ENCODE measurements around the gene TNK2. TPM values are rescaled to one million over a fixed set of nuclear protein-coding genes. Genes with fewer than 3 reads are reported as not detected.

TNK2 gene
- total and polyA plus RNA-seq, 2 donors (not counting 3 experiments of a cell fraction or from before 2014, with no cell fraction given) = 18.6 to 71.6 TPM

DNA sequence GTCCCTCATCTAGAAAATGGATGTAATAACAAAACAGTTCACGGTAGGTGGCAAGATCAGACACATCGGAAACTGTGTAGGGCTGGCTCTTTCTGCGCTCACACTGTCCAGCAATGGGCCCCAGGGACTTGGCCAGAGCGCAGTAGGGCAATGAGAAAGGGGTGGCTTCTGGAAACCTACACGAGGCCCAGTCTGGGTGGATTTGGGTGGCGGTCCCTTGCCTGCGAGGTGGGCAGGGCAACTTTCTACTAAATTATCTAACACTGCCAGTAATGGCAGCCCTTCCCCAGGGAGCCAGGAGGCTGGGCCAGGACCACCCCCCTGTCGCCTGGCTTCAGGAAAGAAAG, 2.1 kb upstream of the TNK2 start:
- dilution Hi-C loops (cut with MboI; ENCODE audit: extremely low pct_ligation_motif_present, low sequenced_read_pairs) = no loop called here
- H3K4me2 ChIP-seq (ENCODE audit: insufficient read depth, low read length) = no peak overlapping the region
- H3K79me2 ChIP-seq (ENCODE audit: control insufficient read depth, insufficient read depth, low read length) = no peaks in the 10 kb centered on the region
- FAIRE-seq (no peak), DNase-seq (ENCODE audit: low read depth, low spot score) (no peak)
- H3K9me1 ChIP-seq (replicated peaks; ENCODE audit: control insufficient read depth, extremely low read depth, insufficient read depth, low read length) = no peaks in the 10 kb centered on the region
- no peak overlapping the region for H3K27ac ChIP-seq (ENCODE audit: insufficient read depth, low read depth, low read length)
- CTCF ChIA-PET = interaction anchor here (1.3 to 6.7 kb wide), 6 partner anchors 15 to 61 kb away, joined by 8 to 147 read pairs (median 66); no protein-coding TSS in a partner anchor
- no peak overlapping the region for H3K4me3 ChIP-seq (replicated peaks in 1 of 3; ENCODE audit: insufficient read depth in 1 of 3, low read depth in 1 of 3, low read length in 3 of 3)
- no peak overlapping the region for H3K9ac ChIP-seq (replicated peaks; ENCODE audit: extremely low read depth, insufficient read depth, low read length)
- H3K4me1 ChIP-seq (ENCODE audit: control insufficient read depth, extremely low read depth, insufficient read depth, low read length) = no peaks in the 10 kb centered on the region
- TF ChIP-seq FOS (IDR thresholded peaks at IDR 0.05; ENCODE audit: borderline replicate concordance, insufficient read depth, low read length) = no peak
- no peak for TF ChIP-seq POLR2AphosphoS5 (IDR thresholded peaks at IDR 0.05; ENCODE audit: insufficient read depth, low read depth, low read length)
- TF ChIP-seq, protein P1, sequence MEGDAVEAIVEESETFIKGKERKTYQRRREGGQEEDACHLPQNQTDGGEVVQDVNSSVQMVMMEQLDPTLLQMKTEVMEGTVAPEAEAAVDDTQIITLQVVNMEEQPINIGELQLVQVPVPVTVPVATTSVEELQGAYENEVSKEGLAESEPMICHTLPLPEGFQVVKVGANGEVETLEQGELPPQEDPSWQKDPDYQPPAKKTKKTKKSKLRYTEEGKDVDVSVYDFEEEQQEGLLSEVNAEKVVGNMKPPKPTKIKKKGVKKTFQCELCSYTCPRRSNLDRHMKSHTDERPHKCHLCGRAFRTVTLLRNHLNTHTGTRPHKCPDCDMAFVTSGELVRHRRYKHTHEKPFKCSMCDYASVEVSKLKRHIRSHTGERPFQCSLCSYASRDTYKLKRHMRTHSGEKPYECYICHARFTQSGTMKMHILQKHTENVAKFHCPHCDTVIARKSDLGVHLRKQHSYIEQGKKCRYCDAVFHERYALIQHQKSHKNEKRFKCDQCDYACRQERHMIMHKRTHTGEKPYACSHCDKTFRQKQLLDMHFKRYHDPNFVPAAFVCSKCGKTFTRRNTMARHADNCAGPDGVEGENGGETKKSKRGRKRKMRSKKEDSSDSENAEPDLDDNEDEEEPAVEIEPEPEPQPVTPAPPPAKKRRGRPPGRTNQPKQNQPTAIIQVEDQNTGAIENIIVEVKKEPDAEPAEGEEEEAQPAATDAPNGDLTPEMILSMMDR (IDR thresholded peaks at IDR 0.05; ENCODE audit: extremely low read depth in 1 of 2, insufficient read depth in 1 of 2, low read depth in 1 of 2, low read length in 2 of 2) = no peak
- no peak for TF ChIP-seq MAX (IDR thresholded peaks at IDR 0.05; ENCODE audit: insufficient read depth, insufficient read length)
- no peak for TF ChIP-seq JUN (IDR thresholded peaks at IDR 0.05; ENCODE audit: borderline replicate concordance, insufficient read depth, insufficient read length, low read depth)
- TF ChIP-seq POLR2A (IDR thresholded peaks at IDR 0.05; ENCODE audit: low read depth, low read length) = no peak
- TF ChIP-seq EZH2 (IDR thresholded peaks at IDR 0.05; ENCODE audit: borderline replicate concordance, low read depth, low read length, severe bottlenecking) = no peak
- TF ChIP-seq MYC (IDR thresholded peaks at IDR 0.05; ENCODE audit: low read depth, low read length) = no peak
- no peak for TF ChIP-seq GATA2 (IDR thresholded peaks at IDR 0.05; ENCODE audit: insufficient read depth, insufficient read length, low read depth, low read length)
- intact Hi-C loops (cut with micrococcal nuclease) = no loop called here
- BruUV-seq (replicated peaks) = no TSS peak
- H3K36me3 ChIP-seq (ENCODE audit: control insufficient read depth in 2 of 2, extremely low read depth in 1 of 2, insufficient read depth in 2 of 2, low read length in 2 of 2) = no peaks in the 10 kb centered on the region
- POLR2A ChIA-PET = no interaction called here
- no peak overlapping the region for H2AFZ ChIP-seq (ENCODE audit: low read depth, low read length)
- H3K27me3 ChIP-seq (ENCODE audit: control insufficient read depth in 2 of 2, insufficient read depth in 2 of 2, low read length in 2 of 2) = no peaks in the 10 kb centered on the region
- H4K20me1 ChIP-seq (replicated peaks; ENCODE audit: control insufficient read depth, extremely low read depth, insufficient read depth, low read length) = no peaks in the 10 kb centered on the region
- no peaks in the 10 kb centered on the region for H3K9me3 ChIP-seq (replicated peaks; ENCODE audit: control insufficient read depth, insufficient read depth, low read length)

Measured in endothelial cell of umbilical vein (primary cell).